Measurements from ENCODE around the gene KRT1. TPM values are rescaled to one million over a fixed set of nuclear protein-coding genes. Genes with fewer than 3 reads are reported as not detected.

Gene KRT1
- total and polyA plus RNA-seq, 8 donors: 0.17 to 0.41 TPM; not detected in 6

DNA sequence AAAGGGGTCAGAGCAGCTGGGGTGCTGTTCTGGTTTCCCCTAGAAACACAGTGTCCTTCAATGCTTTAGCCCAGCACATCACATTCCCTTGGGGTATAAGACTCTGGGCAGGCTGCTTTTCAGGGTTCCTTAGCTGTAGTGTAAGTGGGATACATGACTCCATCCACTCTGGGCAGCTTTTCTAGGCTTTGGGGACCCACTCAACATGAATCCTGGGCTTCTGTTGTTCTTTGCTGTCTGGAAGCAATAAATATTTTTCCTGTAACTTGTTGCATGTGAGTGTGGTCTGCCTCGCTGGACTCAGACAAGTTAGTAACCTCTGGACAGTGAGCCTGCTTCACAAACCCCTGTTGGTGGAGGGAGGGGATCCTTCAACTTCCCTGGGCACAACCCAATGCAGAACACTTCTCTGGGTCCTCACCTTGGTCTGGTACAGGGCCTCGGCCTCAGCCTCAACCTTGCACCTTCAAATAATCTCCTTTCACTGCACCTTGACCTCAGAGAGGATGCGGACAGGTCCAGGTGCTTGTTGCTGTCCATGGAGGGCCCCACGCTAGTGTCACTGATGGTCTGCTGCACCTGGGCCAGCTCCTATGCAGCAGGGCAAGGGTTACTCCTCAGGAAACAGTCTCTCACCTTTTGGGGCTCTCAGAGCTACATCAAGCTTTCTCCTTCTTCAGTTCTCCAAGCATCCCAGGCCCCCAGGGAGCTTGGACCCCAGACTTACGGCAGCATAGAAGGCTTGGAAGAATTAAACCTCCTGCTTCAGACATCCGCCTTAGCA, 48.3 kb downstream of the KRT1 start:
- intact Hi-C loops (cut with DNase I): no loop called here
- Histone ChIP-seq H3K4me1 (no peaks in the 10 kb centered on the region), H3K27me3 (peaks cover 0 to 3% (median 0%) of the 10 kb centered on the region in 4 donors), H3K36me3 (no peaks in the 10 kb centered on the region), H3K27ac (no peak overlapping the region), H3K4me3 (no peak overlapping the region), H3K9me3 (no peaks in the 10 kb centered on the region)
- no peak for FAIRE-seq
- DNase-seq: no peak
- WGBS, 2 donors: 81 to 86% methylated on average over 6 of the region's 6 CpGs
- ATAC-seq: no peak
- TF ChIP-seq, protein P1, sequence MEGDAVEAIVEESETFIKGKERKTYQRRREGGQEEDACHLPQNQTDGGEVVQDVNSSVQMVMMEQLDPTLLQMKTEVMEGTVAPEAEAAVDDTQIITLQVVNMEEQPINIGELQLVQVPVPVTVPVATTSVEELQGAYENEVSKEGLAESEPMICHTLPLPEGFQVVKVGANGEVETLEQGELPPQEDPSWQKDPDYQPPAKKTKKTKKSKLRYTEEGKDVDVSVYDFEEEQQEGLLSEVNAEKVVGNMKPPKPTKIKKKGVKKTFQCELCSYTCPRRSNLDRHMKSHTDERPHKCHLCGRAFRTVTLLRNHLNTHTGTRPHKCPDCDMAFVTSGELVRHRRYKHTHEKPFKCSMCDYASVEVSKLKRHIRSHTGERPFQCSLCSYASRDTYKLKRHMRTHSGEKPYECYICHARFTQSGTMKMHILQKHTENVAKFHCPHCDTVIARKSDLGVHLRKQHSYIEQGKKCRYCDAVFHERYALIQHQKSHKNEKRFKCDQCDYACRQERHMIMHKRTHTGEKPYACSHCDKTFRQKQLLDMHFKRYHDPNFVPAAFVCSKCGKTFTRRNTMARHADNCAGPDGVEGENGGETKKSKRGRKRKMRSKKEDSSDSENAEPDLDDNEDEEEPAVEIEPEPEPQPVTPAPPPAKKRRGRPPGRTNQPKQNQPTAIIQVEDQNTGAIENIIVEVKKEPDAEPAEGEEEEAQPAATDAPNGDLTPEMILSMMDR (IDR thresholded peaks at IDR 0.05): no peak

DNA sequence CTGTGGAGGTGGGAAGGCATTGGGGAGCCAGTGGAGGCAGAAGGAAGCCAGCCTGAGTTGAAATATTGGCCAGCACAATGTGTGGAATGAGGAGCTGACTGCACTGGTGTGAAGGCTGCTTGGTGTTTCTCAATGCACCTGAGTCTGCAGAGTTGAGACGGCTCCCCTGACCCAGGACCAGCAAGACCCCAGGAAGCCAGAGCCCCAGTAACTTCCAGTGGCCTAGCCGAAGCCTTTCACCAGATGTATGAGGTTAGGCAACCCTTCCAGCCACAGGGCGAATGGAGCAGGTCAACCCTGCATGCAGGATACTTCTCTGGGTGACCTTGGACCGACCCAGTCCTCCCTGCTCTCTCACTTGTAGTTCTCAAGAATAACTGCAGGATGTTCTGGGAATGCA, 48.9 kb downstream of the KRT1 start:
- TF ChIP-seq, protein P1 (IDR thresholded peaks at IDR 0.05): no peak
- no peak for DNase-seq

DNA sequence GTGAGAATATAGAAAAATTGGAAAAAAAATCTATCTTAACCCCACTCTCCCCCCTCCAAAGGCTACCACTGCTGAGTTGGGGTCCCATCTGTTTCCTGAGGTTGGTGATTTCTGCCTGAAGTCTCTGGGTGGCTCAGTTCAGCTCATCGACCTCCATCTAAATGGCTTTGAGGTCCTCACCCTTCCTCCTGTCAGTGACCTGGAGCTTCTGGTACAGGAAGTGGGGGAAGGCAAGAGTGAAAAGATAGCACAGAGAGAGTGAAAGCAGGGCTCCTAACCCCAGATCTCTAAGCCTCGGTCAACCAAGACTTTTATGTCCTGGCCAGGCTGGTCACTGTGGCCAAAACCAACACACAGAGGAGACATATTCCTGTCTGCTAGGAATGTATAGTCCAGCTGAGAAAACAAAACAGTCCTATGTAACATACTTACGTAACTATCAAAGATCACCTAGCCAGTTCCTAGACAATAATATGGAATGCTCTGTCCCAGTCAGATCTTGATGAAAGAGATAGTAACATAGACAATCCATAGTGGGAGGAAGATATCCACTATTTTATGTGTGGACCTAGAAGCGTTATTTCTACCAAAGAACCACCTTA, 49.5 kb downstream of the KRT1 start:
- Histone ChIP-seq H3K27ac (no peak overlapping the region), H3K36me3 (no peaks in the 10 kb centered on the region), H3K9me3 (no peaks in the 10 kb centered on the region), H3K4me3 (no peak overlapping the region), H3K27me3 (peaks cover 0 to 3% (median 0%) of the 10 kb centered on the region in 4 donors), H3K4me1 (no peaks in the 10 kb centered on the region)
- 63 to 74% methylated on average over 4 of the region's 4 CpGs for WGBS, 2 donors
- ATAC-seq: no peak
- TF ChIP-seq, protein P1 (IDR thresholded peaks at IDR 0.05): no peak
- no peak for FAIRE-seq
- intact Hi-C loops (cut with DNase I): no loop called here
- no peak for DNase-seq

More for the DNA sequence above, 48.9 kb downstream of the KRT1 start:
- 47 to 50% methylated on average over 4 of the region's 4 CpGs for WGBS, 2 donors
- H3K27me3 ChIP-seq: peaks cover 0 to 3% (median 0%) of the 10 kb centered on the region in 4 donors
- no peaks in the 10 kb centered on the region for H3K4me1 ChIP-seq
- no peaks in the 10 kb centered on the region for H3K9me3 ChIP-seq
- intact Hi-C loops (cut with DNase I): no loop called here
- ATAC-seq: no peak
- H3K4me3 ChIP-seq: no peak overlapping the region
- FAIRE-seq: no peak
- H3K36me3 ChIP-seq: no peaks in the 10 kb centered on the region
- H3K27ac ChIP-seq: no peak overlapping the region

DNA sequence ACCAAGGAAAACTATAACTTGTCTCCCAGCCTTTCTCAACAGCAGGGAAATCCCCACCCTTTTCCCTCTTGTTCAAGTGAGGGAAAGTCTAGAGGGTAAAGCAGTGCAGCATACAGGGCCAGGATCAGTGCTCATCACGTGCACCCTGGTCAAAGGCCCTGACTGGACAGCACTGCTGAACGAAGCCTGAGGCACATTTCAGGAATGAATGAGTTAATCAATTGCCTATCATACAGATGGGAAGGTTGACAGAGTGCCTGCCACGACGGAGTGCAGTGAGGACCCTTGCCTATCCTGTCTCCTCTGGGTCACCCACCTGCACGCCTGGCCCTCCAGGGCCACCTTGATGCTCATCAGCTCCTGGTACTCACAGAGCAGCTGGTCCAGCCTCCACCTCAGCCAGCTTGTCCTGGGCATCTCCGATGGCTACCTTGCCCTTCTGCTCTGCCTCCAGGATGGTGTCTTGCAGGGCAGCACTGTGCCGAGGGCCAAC, 50.2 kb downstream of the KRT1 start:
- ATAC-seq (no peak), FAIRE-seq (no peak), DNase-seq (no peak)
- H3K4me1 ChIP-seq: no peaks in the 10 kb centered on the region
- peaks cover 0 to 3% (median 0%) of the 10 kb centered on the region in 4 donors for H3K27me3 ChIP-seq
- H3K27ac ChIP-seq: no peak overlapping the region
- H3K36me3 ChIP-seq: no peaks in the 10 kb centered on the region
- intact Hi-C loops (cut with DNase I): no loop called here
- 61 to 73% methylated on average over 7 of the region's 7 CpGs for WGBS, 2 donors
- no peaks in the 10 kb centered on the region for H3K9me3 ChIP-seq
- TF ChIP-seq, protein P1 (IDR thresholded peaks at IDR 0.05): no peak
- H3K4me3 ChIP-seq: no peak overlapping the region

Data from pancreas (tissue), 10 donors.